Lung (tissue), 16 donors: ENCODE data around the gene DLG2. TPM values are rescaled to one million over a fixed set of nuclear protein-coding genes. Genes with fewer than 3 reads are reported as not detected.
"Not testable (repeated sequence)": the region's sequence is repeated elsewhere in the genome, so short reads cannot be mapped to it uniquely, and the experiment has no call there.

Source experiments
- ATAC-seq: fragments of 200-7000 bp; cut with Tn5 transposase; one replicate; pipeline ENCODE4 v1.9.1; 2020; ENCODE audit warnings: moderate number of reproducible peaks; ENCODE audit not compliant: insufficient read depth, low FRiP score
- DNase-seq, 3 donors: peaks; one replicate each; pipeline ENCODE4 v3.0.0-alpha.2; 2013 to 2017
- H3K27ac ChIP-seq, 2 donors: one replicate each; pipeline ENCODE4 v1.5.1; 2013; ENCODE audit warnings: mild to moderate bottlenecking in 2 of 2, moderate library complexity in 2 of 2, control low read depth in 1 of 2, inconsistent platforms in 1 of 2, low read depth in 1 of 2, low read length in 1 of 2
- H3K27me3 ChIP-seq, 3 donors: one replicate each; pipeline ENCODE4 v1.5.1; 2013; ENCODE audit warnings: low read length in 2 of 3; ENCODE audit not compliant: control insufficient read depth in 3 of 3, insufficient read depth in 3 of 3
- H3K36me3 ChIP-seq, 4 donors: one replicate each; pipeline ENCODE4 v1.5.1; 2013; ENCODE audit warnings: low read length in 4 of 4, mild to moderate bottlenecking in 1 of 4, moderate library complexity in 1 of 4; ENCODE audit not compliant: control insufficient read depth in 4 of 4, insufficient read depth in 4 of 4
- H3K4me1 ChIP-seq, 5 donors: one replicate each; pipeline ENCODE4 v1.5.1; 2013; ENCODE audit warnings: low read length in 5 of 5, mild to moderate bottlenecking in 2 of 5, moderate library complexity in 1 of 5; ENCODE audit not compliant: control insufficient read depth in 5 of 5, insufficient read depth in 5 of 5
- H3K4me3 ChIP-seq: one replicate; pipeline ENCODE4 v1.5.1; 2013; ENCODE audit warnings: mild to moderate bottlenecking, control low read depth, moderate library complexity
- H3K9ac ChIP-seq, 2 donors: one replicate each; pipeline ENCODE4 v1.5.1; 2013; ENCODE audit warnings: low read length in 2 of 2, control low read depth in 1 of 2; ENCODE audit not compliant: insufficient read depth in 1 of 2
- H3K9me3 ChIP-seq, 4 donors: one replicate each; pipeline ENCODE4 v1.5.1; 2013; ENCODE audit warnings: low read length in 3 of 4, mild to moderate bottlenecking in 1 of 4, moderate library complexity in 1 of 4; ENCODE audit not compliant: control insufficient read depth in 4 of 4, insufficient read depth in 3 of 4
- WGBS, 2 donors: extraction: QIAGEN DNeasy Blood & Tissue Kit; methylation state at CpG; one replicate each; pipeline ENCODE4 v1.1.7; 2013; 5-methylcytosine and 5-hydroxymethylcytosine counted together
- long read RNA-seq, 5 donors: transcript quantifications; one replicate each; lab custom pipeline, GENCODE V29; 2026
- polyA plus RNA-seq, 2 donors: library from polyadenylated mRNA; stranded (reverse); fragments of 200-250 nt; gene quantifications; one replicate each; pipeline ENCODE4 v1.2.1, GENCODE V29; 2013
- total RNA-seq, 2 donors: library from RNA; depleted of rRNA in 1 of 2; stranded (reverse); fragments of >200 nt in 1 of 2; gene quantifications; one replicate each; pipeline ENCODE4 v1.2.1, GENCODE V29; 2014 to 2021
- TF ChIP-seq, protein P1 (sequence below): IDR thresholded peaks from 2 replicates; pipeline ENCODE4 v1.5.1; 2012; ENCODE audit warnings: mild to moderate bottlenecking; ENCODE audit errors: control extremely low read depth, extremely low read depth
- donor health status: control.
- donor health status: control.
- donor health status: Bipolar disorder and iron deficiency.
- donor health status: healthy.
- donor health status: DM: yes; HTN: yes; CAD: no.

Gene DLG2
- total RNA-seq = 10 to 100 TPM in 1 of 2 donors, 1 to 10 TPM in 1; 9.9 to 24.1 TPM
- polyA plus RNA-seq = under 1 TPM; 0.32 to 0.83 TPM
- long read RNA-seq, donor 1, partial matches to known transcripts = 0 of 2 reads
- long read RNA-seq, donor 1, other reads (novel, unspliced or antisense) = 0 of 2 reads
- long read RNA-seq, donor 2 = 0 reads
- long read RNA-seq, donor 3, partial matches to known transcripts = 11 of 34 reads
- long read RNA-seq, donor 3, other reads (novel, unspliced or antisense) = 23 of 34 reads
- long read RNA-seq, donor 4, partial matches to known transcripts = 62 of 92 reads
- long read RNA-seq, donor 4, other reads (novel, unspliced or antisense) = 30 of 92 reads
- long read RNA-seq, donor 5 = 0 reads

DNA sequence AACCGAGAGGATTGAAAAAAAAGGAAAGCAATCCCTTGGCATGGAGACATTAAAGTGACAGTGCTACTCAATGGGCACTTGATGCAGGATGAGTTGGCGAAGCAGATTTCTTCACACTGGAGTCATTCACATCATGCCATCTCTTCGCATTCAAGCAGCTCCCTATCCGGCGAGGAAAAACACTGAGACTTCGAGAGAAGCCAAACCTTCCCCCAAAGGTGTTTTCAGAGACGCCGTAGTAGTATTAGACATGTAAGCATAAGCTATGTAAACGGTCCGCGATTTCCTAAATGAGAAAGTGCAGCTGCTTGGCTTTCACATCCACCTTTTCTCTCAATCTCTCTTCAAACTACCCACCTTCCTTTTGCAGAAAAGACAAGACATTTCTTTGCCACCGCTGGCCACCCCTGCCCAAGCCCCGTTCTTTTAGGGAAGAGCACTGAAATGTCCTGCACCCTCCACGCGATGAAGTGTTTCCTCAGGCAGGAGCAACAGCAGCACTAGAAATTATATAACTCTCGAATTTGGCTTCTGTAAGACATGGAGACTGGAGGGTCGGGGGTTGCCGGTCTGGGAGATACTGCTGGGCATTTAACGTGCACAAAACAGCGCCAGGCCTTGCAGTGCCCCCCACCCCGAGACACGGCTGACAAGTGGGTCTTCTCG lies at the start of gene DLG2:
DLG2 (minus strand) TSS at position 13 of the 666 bp plus-strand sequence.
- Histone ChIP-seq H3K4me1 (peaks cover 0 to 37% (median 10%) of the 10 kb centered on the region in 5 donors), H3K4me3 (peak within 1 kb of the TSS; percentile 67), H3K9me3 (no peaks in the 10 kb centered on the region), H3K36me3 (peaks cover 0 to 3% (median 0%) of the 10 kb centered on the region in 4 donors), H3K27ac (peak within 1 kb of the TSS; percentile 88 to 96), H3K27me3 (no peaks in the 10 kb centered on the region), H3K9ac (peak within 1 kb of the TSS; percentile 56 to 94)
- TF ChIP-seq, protein P1, sequence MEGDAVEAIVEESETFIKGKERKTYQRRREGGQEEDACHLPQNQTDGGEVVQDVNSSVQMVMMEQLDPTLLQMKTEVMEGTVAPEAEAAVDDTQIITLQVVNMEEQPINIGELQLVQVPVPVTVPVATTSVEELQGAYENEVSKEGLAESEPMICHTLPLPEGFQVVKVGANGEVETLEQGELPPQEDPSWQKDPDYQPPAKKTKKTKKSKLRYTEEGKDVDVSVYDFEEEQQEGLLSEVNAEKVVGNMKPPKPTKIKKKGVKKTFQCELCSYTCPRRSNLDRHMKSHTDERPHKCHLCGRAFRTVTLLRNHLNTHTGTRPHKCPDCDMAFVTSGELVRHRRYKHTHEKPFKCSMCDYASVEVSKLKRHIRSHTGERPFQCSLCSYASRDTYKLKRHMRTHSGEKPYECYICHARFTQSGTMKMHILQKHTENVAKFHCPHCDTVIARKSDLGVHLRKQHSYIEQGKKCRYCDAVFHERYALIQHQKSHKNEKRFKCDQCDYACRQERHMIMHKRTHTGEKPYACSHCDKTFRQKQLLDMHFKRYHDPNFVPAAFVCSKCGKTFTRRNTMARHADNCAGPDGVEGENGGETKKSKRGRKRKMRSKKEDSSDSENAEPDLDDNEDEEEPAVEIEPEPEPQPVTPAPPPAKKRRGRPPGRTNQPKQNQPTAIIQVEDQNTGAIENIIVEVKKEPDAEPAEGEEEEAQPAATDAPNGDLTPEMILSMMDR = no peak
- 0 to 1% methylated on average over 23 of the region's 23 CpGs for WGBS, 2 donors
- ATAC-seq (peak; percentile 9), DNase-seq (peak; percentile 40 to 74 (median 68))

DNA sequence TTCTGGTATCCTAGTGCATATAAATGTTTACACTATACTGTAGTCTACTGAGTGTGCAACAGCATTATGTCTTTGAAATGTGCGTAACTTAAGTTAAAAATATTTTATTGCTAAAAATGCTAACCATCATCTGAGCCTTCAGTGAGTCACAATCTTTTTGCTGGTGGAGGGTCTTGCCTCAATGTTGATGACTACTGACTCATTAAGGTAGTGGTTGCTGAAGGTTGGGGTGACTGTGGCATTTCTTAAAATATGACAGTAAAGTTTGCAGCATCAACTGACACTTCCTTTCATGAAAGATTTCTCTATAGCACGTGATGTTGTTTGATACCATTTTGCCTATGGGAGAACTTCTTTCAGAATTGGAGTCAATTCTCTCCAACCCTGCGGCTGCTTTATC lies 46.2 kb upstream of the DLG2 start:
- Histone ChIP-seq H3K27ac (no peak overlapping the region), H3K4me1 (no peaks in the 10 kb centered on the region), H3K9me3 (peaks cover 0 to 2% (median 0%) of the 10 kb centered on the region in 4 donors), H3K4me3 (no peak overlapping the region), H3K36me3 (no peaks in the 10 kb centered on the region), H3K9ac (no peak overlapping the region), H3K27me3 (no peaks in the 10 kb centered on the region)
- TF ChIP-seq, protein P1 = no peak
- WGBS, 2 donors = 93 to 95% methylated on average over 3 of the region's 3 CpGs
- DNase-seq = no peak
- no peak for ATAC-seq

DNA sequence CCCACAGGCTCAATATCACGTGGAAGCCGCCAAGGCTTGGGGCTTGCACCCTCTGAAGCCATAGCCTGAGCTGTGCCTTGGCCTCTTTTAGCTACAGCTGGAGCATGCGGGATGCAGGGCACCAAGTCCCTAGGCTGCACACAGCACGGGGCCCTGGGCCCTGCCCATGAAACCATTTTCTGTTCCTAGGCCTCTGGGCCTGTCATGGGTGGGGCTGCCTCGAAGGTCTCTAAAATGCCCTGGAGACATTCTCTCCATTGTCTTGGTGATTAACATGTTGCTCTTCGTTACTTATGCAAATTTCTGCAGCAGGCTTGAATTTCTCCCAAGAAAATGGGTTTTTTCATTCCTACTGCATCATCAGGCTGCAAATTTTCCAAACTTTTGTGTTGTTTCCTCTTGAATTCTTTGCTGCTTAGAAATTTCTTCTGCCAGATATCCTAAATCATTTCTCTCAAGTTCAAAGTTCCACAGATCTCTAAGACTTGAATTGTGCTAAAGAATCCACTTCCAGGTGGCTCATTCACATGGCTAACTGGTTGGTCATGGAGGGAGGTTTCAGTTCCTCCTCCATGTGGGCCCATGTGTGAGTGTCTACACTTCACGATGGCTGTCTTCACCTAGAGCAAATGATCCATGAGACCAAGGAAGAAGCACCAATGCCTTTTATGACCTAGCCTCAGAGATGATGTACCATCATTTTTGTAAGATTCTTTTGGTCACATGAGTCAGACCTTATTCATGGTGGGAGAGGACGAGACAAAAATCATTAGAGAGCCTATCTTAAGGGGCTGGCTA lies 45.2 kb upstream of the DLG2 start:
- no peak overlapping the region for H3K27ac ChIP-seq
- no peaks in the 10 kb centered on the region for H3K4me1 ChIP-seq
- TF ChIP-seq, protein P1 = no peak
- no peak for ATAC-seq
- no peak overlapping the region for H3K4me3 ChIP-seq
- 90 to 92% methylated on average over 8 of the region's 8 CpGs for WGBS, 2 donors
- no peaks in the 10 kb centered on the region for H3K36me3 ChIP-seq
- H3K27me3 ChIP-seq = no peaks in the 10 kb centered on the region
- DNase-seq = no peak
- no peak overlapping the region for H3K9ac ChIP-seq
- H3K9me3 ChIP-seq = peaks cover 0 to 2% (median 0%) of the 10 kb centered on the region in 4 donors

DNA sequence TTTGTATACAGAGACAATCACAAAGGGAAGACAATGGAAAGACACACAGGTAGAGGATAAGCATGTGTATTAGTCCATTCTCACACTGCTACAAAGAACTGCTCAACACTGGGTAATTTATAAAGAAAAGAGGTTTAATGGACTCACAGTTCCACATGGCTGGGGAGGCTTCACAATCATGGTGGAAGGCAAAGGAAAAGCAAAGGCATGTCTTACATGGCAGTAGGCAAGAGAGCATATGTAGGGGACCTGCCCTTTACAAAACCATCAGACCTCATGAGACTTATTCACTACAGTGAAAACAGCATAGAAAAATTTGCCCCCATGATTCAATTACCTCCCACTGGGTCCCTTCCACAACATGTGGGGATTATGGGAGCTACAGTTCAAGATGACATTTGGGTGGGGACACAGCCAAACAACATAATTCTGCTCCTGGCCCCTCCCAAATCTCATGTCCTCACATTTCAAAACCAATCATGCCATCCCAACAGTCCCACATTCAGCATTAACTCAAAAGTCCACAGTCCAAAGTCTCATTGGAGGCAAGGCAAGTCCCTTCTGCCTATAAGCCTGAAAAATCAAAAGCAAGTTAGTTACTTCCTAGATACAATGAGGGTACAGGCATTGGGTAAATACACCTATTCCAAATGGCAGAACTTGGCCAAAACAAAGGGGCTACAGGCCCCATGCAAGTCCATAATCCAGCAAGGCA lies 44.0 kb upstream of the DLG2 start:
- not testable (repeated sequence) for H3K27ac ChIP-seq, H3K27me3 ChIP-seq, ATAC-seq, H3K9me3 ChIP-seq, H3K36me3 ChIP-seq, H3K9ac ChIP-seq, H3K4me1 ChIP-seq, H3K4me3 ChIP-seq, DNase-seq
